Body of pancreas (tissue), 4 donors: ENCODE results near the gene QRICH2. TPM values are rescaled to one million over a fixed set of nuclear protein-coding genes. Genes with fewer than 3 reads are reported as not detected.
A peak's percentile ranks its signal among the peaks of the same experiment; 100 is the strongest.

Experiments
- ATAC-seq: fragments of 150-250 bp; one replicate; pipeline ENCODE4 v1.9.1; 2016
- DNase-seq, 4 donors: peaks; one replicate each; pipeline ENCODE4 v3.0.0-alpha.2; 2019
- H3K27ac ChIP-seq, 4 donors: fragments of 200-600 bp; sonication (generic); 1 replicate in 3 of 4; 2 replicates in 1 of 4; pipeline versions ENCODE4 v1.5.1 to v1.6.1; 2016 to 2019; ENCODE audit warnings: mild to moderate bottlenecking in 1 of 4, mixed read lengths in 1 of 4, moderate library complexity in 1 of 4
- H3K27me3 ChIP-seq, 2 donors: fragments of 200-600 bp; sonication (generic); one replicate each; pipeline ENCODE4 v1.6.0; 2016; ENCODE audit warnings: mild to moderate bottlenecking in 1 of 2
- H3K36me3 ChIP-seq, 2 donors: fragments of 200-600 bp; sonication (generic); replicated peaks in 1 of 2; 2 replicates each; pipeline ENCODE4 v1.5.1; 2016; ENCODE audit warnings: low read depth in 2 of 2; ENCODE audit not compliant: insufficient read depth in 1 of 2
- H3K4me1 ChIP-seq: fragments of 200-600 bp; sonication (generic); one replicate; pipeline ENCODE4 v1.6.0; 2016
- H3K4me3 ChIP-seq, 2 donors: fragments of 200-600 bp; sonication (generic); 1 replicate in 1 of 2; 2 replicates in 1 of 2; pipeline ENCODE4 v1.5.1; 2016 to 2019
- H3K9me3 ChIP-seq, 3 donors: fragments of 200-600 bp; sonication (generic); 1 replicate in 2 of 3; 2 replicates in 1 of 3; pipeline ENCODE4 v1.5.1; 2016
- CTCF ChIP-seq, 7 experiments: fragments of 450-650 bp in 4 of 7; fragments of 200-600 bp in 3 of 7; sonication (generic) in 3 of 7; IDR thresholded peaks; one replicate each; pipeline ENCODE4 v1.5.1; 2016 to 2019; ENCODE audit warnings: antibody characterized with exemption in 7 of 7
- POLR2A ChIP-seq, 3 donors: fragments of 450-650 bp; IDR thresholded peaks; one replicate each; pipeline ENCODE4 v1.6.1; 2016; ENCODE audit warnings: antibody characterized with exemption in 3 of 3, mild to moderate bottlenecking in 2 of 3
- WGBS, 2 donors: methylation state at CpG; one replicate each; pipeline ENCODE4 v1.1.5; 2017; 5-methylcytosine and 5-hydroxymethylcytosine counted together
- intact Hi-C: fragments of 100-400 bp; cut with DNase I; formaldehyde crosslinking; loops from one replicate; pipeline ENCODE4 v1.15.1; 2023
- total RNA-seq, 2 donors: library from RNA; depleted of rRNA; stranded (reverse); fragments of >200 nt; gene quantifications; one replicate each; pipeline ENCODE4 v1.1.0, GENCODE V29; 2016

Gene QRICH2
- total RNA-seq, 2 donors from 2014 or later = 0.66 to 1.6 TPM

GRCh38 chr17:76354317-76354729, 46.2 kb upstream of the QRICH2 start:
- H3K9me3 ChIP-seq = no peaks in the 10 kb centered on the region
- 0 to 1% methylated on average over 18 of the region's 18 CpGs for WGBS, 2 donors
- ATAC-seq = no peak
- peak overlapping the region; percentile 95 to 99 for H3K4me3 ChIP-seq
- intact Hi-C loops = no loop called here
- peak in 1 of 4 donors; percentile 12 for DNase-seq
- H3K27ac ChIP-seq = peak overlapping the region; percentile 53 to 94 (median 88)
- no peaks in the 10 kb centered on the region for H3K36me3 ChIP-seq
- peaks cover 19% of the 10 kb centered on the region for H3K4me1 ChIP-seq
- no peaks in the 10 kb centered on the region for H3K27me3 ChIP-seq
- TF ChIP-seq CTCF (IDR thresholded peaks at IDR 0.05) (no peak), POLR2A (IDR thresholded peaks at IDR 0.05) (no peak)

GRCh38 chr17:76353599-76354316, 45.7 kb upstream of the QRICH2 start, which contains the start of gene PRPSAP1:
Gene PRPSAP1, minus strand, starts transcription at chr17:76353916. Its CDS starts 213 bp downstream, at chr17:76353703.
- intact Hi-C loops = no loop called here
- peak; percentile 91 to 95 (median 94) for TF ChIP-seq POLR2A (IDR thresholded peaks at IDR 0.05)
- peak in 6 of 7 experiments; percentile 26 to 60 (median 52) for TF ChIP-seq CTCF (IDR thresholded peaks at IDR 0.05)
- Histone ChIP-seq H3K27ac (peak within 1 kb of the TSS; percentile 53 to 94 (median 88)), H3K4me1 (peaks cover 19% of the 10 kb centered on the region), H3K4me3 (peak within 1 kb of the TSS; percentile 95 to 99), H3K9me3 (no peaks in the 10 kb centered on the region), H3K36me3 (no peaks in the 10 kb centered on the region), H3K27me3 (no peaks in the 10 kb centered on the region)
- WGBS, 2 donors = 0% methylated on average over 3 to 60 of the region's 75 CpGs
- DNase-seq (peak; percentile 89 to 93 (median 91)), ATAC-seq (peak; percentile 95)

- Histone ChIP-seq H3K27ac (peak overlapping the region; percentile 53 to 94 (median 88)), H3K27me3 (no peaks in the 10 kb centered on the region), H3K4me1 (peaks cover 19% of the 10 kb centered on the region), H3K9me3 (no peaks in the 10 kb centered on the region), H3K36me3 (no peaks in the 10 kb centered on the region), H3K4me3 (peak overlapping the region; percentile 95 to 99)
- TF ChIP-seq POLR2A (IDR thresholded peaks at IDR 0.05) = no peak
- no peak for TF ChIP-seq CTCF (IDR thresholded peaks at IDR 0.05)
- ATAC-seq = peak; percentile 22
- intact Hi-C loops = no loop called here
- DNase-seq = peak; percentile 36 to 53 (median 42)
- 0 to 5% methylated on average over 4 to 40 of the region's 51 CpGs for WGBS, 2 donors
Measured at GRCh38 chr17:76353004-76353598, 45.0 kb upstream of the QRICH2 start.

- H3K9me3 ChIP-seq = no peaks in the 10 kb centered on the region
- H3K27me3 ChIP-seq = no peaks in the 10 kb centered on the region
- DNase-seq (no peak), ATAC-seq (no peak)
- 28 to 38% methylated on average over 9 of the region's 9 CpGs for WGBS, 2 donors
- peak overlapping the region in 3 of 4 donors; percentile 13 to 66 (median 22) for H3K27ac ChIP-seq
- H3K4me1 ChIP-seq = peaks cover 19% of the 10 kb centered on the region
- intact Hi-C loops = no loop called here
- peaks cover 0 to 3% of the 10 kb centered on the region in 2 donors for H3K36me3 ChIP-seq
- TF ChIP-seq POLR2A (IDR thresholded peaks at IDR 0.05) (no peak), CTCF (IDR thresholded peaks at IDR 0.05) (no peak)
- no peak overlapping the region for H3K4me3 ChIP-seq
Measured at GRCh38 chr17:76351526-76352071, 43.5 kb upstream of the QRICH2 start.
